SK-N-SH (cell line): Measurements from ENCODE around the gene CCDC87. TPM values are rescaled to one million over a fixed set of nuclear protein-coding genes. Genes with fewer than 3 reads are reported as not detected.
A peak's percentile ranks its signal among the peaks of the same experiment; 100 is the strongest.

Source experiments
- CTCF ChIA-PET: fragments of 300-600, 350-600 bp; formaldehyde crosslinking; extraction: SDS; loops from one replicate; lab custom pipeline; 2021; lab: Yijun Ruan, JAX
- POLR2A ChIA-PET: fragments of 350-600 bp; sonication (Branson Sonifier 250); formaldehyde crosslinking; extraction: SDS; loops from one replicate; lab custom pipeline; 2020; ENCODE audit warnings: antibody characterized with exemption, inconsistent platforms; lab: Yijun Ruan, JAX
- DNase-seq: peaks from one replicate; pipeline ENCODE4 v3.0.0; 2012
- H2AFZ ChIP-seq: fragments of 200-600 bp; sonication (generic); 2 replicates; pipeline ENCODE4 v1.8.1; 2016; ENCODE audit warnings: antibody characterized with exemption, mild to moderate bottlenecking, low read depth
- H3F3A ChIP-seq: fragments of 200-600 bp; sonication (generic); replicated peaks from 2 replicates; pipeline ENCODE3; 2016; ENCODE audit warnings: antibody characterized with exemption, mild to moderate bottlenecking; ENCODE audit not compliant: insufficient read depth
- H3K27ac ChIP-seq, 2 experiments: fragments of 200-500 bp in 1 of 2; fragments of 200-600 bp in 1 of 2; sonication (Bioruptor generic) in 1 of 2; sonication (generic), shearing (Covaris generic) in 1 of 2; 2 replicates each; pipeline versions ENCODE4 v1.5.1 to v1.6.1; 2014 to 2016; ENCODE audit warnings: low read depth in 2 of 2, inconsistent platforms in 1 of 2, low read length in 1 of 2, mild to moderate bottlenecking in 1 of 2, mixed read lengths in 1 of 2
- H3K27me3 ChIP-seq: fragments of 200-600 bp; sonication (generic), shearing (Covaris generic); 2 replicates; pipeline ENCODE4 v1.6.1; 2016; ENCODE audit warnings: mixed run types; ENCODE audit not compliant: insufficient read depth
- H3K36me3 ChIP-seq, 2 experiments: fragments of 200-500 bp in 1 of 2; fragments of 200-600 bp in 1 of 2; sonication (Bioruptor generic) in 1 of 2; sonication (generic) in 1 of 2; replicated peaks in 1 of 2; 2 replicates each; pipeline versions ENCODE3 to v1.5.1; 2014 to 2016; ENCODE audit warnings: low read length in 1 of 2, mild to moderate bottlenecking in 1 of 2; ENCODE audit not compliant: insufficient read depth in 2 of 2, control insufficient read depth in 1 of 2
- H3K4me1 ChIP-seq, 2 experiments: fragments of 200-500 bp in 1 of 2; fragments of 200-600 bp in 1 of 2; sonication (Bioruptor generic) in 1 of 2; sonication (generic), shearing (Covaris generic) in 1 of 2; 2 replicates each; pipeline versions ENCODE4 v1.5.1 to v1.6.1; 2014 to 2016; ENCODE audit warnings: low read depth in 1 of 2, low read length in 1 of 2, mixed run types in 1 of 2; ENCODE audit not compliant: insufficient read depth in 2 of 2, control insufficient read depth in 1 of 2
- H3K4me2 ChIP-seq: fragments of 200-600 bp; sonication (generic), shearing (Covaris generic); 2 replicates; pipeline ENCODE4 v1.6.1; 2017; ENCODE audit warnings: mixed run types
- H3K4me3 ChIP-seq, 2 experiments: fragments of 200-500 bp in 1 of 2; fragments of 200-600 bp in 1 of 2; sonication (Bioruptor generic) in 1 of 2; sonication (generic), shearing (Covaris generic) in 1 of 2; 2 replicates each; pipeline versions ENCODE4 v1.5.1 to v1.8.1; 2014 to 2016; ENCODE audit warnings: low read depth in 2 of 2, inconsistent platforms in 1 of 2, low read length in 1 of 2, mild to moderate bottlenecking in 1 of 2, mixed read lengths in 1 of 2, moderate library complexity in 1 of 2
- H3K79me2 ChIP-seq: fragments of 200-600 bp; sonication (generic); 2 replicates; pipeline ENCODE4 v1.8.1; 2017; ENCODE audit warnings: mild to moderate bottlenecking; ENCODE audit not compliant: insufficient read depth
- H3K9ac ChIP-seq: fragments of 200-600 bp; sonication (generic); 2 replicates; pipeline ENCODE4 v1.6.1; 2017; ENCODE audit warnings: mixed run types
- H3K9me2 ChIP-seq: fragments of 200-600 bp; sonication (generic); 2 replicates; pipeline ENCODE4 v1.6.1; 2017; ENCODE audit warnings: mixed run types
- H3K9me3 ChIP-seq: fragments of 200-600 bp; sonication (generic); 2 replicates; pipeline ENCODE4 v1.6.1; 2017; ENCODE audit warnings: mixed run types, mild to moderate bottlenecking, moderate library complexity
- H4K20me1 ChIP-seq: fragments of 200-600 bp; sonication (generic); 2 replicates; pipeline ENCODE4 v1.6.1; 2017; ENCODE audit warnings: mild to moderate bottlenecking, mixed run types; ENCODE audit not compliant: insufficient read depth
- CHD2 ChIP-seq: fragments of 150-350 bp; IDR thresholded peaks from 2 replicates; pipeline ENCODE4 v1.6.1; 2018; ENCODE audit warnings: low read length; ENCODE audit not compliant: partially characterized antibody
- EZH2phosphoT487 ChIP-seq: fragments of 200-600 bp; sonication (generic); IDR thresholded peaks from 2 replicates; pipeline ENCODE4 v1.6.1; 2017; ENCODE audit warnings: low read depth, mixed run types, mild to moderate bottlenecking, antibody characterized with exemption, moderate library complexity, borderline replicate concordance
- FOXM1 ChIP-seq: IDR thresholded peaks from 2 replicates; pipeline ENCODE4 v1.4.0; 2012; ENCODE audit warnings: low read depth, mild to moderate bottlenecking
- GABPA ChIP-seq: IDR thresholded peaks from 2 replicates; pipeline ENCODE4 v1.4.0; 2012; ENCODE audit warnings: low read depth, mild to moderate bottlenecking
- IRF3 ChIP-seq: fragments of 150-350 bp; IDR thresholded peaks from 2 replicates; pipeline ENCODE4 v1.6.1; 2016; ENCODE audit warnings: mild to moderate bottlenecking, low read depth, low read length
- JUND ChIP-seq: IDR thresholded peaks from 2 replicates; pipeline ENCODE4 v1.4.0; 2012
- NRF1 ChIP-seq: IDR thresholded peaks from 2 replicates; pipeline ENCODE4 v1.6.1; 2012; ENCODE audit warnings: low read depth, mild to moderate bottlenecking, low read length
- PBX3 ChIP-seq: IDR thresholded peaks from 2 replicates; pipeline ENCODE4; 2012
- RAD21 ChIP-seq: IDR thresholded peaks from 2 replicates; pipeline ENCODE4 v1.6.1; 2012; ENCODE audit warnings: mild to moderate bottlenecking, low read length
- RCOR1 ChIP-seq: fragments of 150-350 bp; IDR thresholded peaks from 2 replicates; pipeline ENCODE4 v1.6.1; 2017; ENCODE audit warnings: antibody characterized with exemption, low read length
- RXRA ChIP-seq: IDR thresholded peaks from 2 replicates; pipeline ENCODE4 v1.4.0; 2012; ENCODE audit warnings: low read depth, mild to moderate bottlenecking, borderline replicate concordance
- TAF1 ChIP-seq: IDR thresholded peaks from 2 replicates; pipeline ENCODE4 v1.6.1; 2012; ENCODE audit warnings: low read depth, mild to moderate bottlenecking, low read length, moderate library complexity, borderline replicate concordance
- USF1 ChIP-seq: IDR thresholded peaks from 2 replicates; pipeline ENCODE4 v1.4.0; 2012; ENCODE audit warnings: low read depth, borderline replicate concordance
- ZBTB33 ChIP-seq: IDR thresholded peaks from 2 replicates; pipeline ENCODE4 v1.4.0; 2012; ENCODE audit warnings: low read depth, borderline replicate concordance
- WGBS: methylation state at CpG from one replicate; pipeline ENCODE4 v1.1.6; 2017; ENCODE audit warnings: low lambda C conversion rate; 5-methylcytosine and 5-hydroxymethylcytosine counted together
- polyA plus RNA-seq, 3 experiments: library from polyadenylated mRNA; depleted of rRNA; stranded (reverse); fragments of >200 nt; gene quantifications; 2 replicates each; pipeline ENCODE4 v1.2.3, GENCODE V29; 2012

CCDC87 gene
- polyA plus RNA-seq, 1 of the 3 experiments (the other 2 are of a cell fraction) = 0.21 TPM

GRCh38 chr11:66559866-66560676 lies 32.8 kb downstream of the CCDC87 start:
- Histone ChIP-seq H3K4me3 (no peak overlapping the region), H3K79me2 (no peaks in the 10 kb centered on the region), H3K36me3 (no peaks in the 10 kb centered on the region), H3K27ac (no peak overlapping the region), H3K4me1 (no peaks in the 10 kb centered on the region; a peak in 1 of 4 replicates), H3K9ac (no peak overlapping the region), H3F3A (no peaks in the 10 kb centered on the region), H3K9me2 (no peaks in the 10 kb centered on the region), H4K20me1 (no peaks in the 10 kb centered on the region), H3K27me3 (no peaks in the 10 kb centered on the region), H3K9me3 (no peaks in the 10 kb centered on the region), H2AFZ (no peak overlapping the region), H3K4me2 (no peak overlapping the region)
- no peak for DNase-seq
- TF ChIP-seq IRF3 (no peak), FOXM1 (no peak), TAF1 (no peak), CHD2 (no peak)
- 83% methylated on average over 7 of the region's 27 CpGs for WGBS
- ChIA-PET CTCF (interaction anchor here (1.0 kb wide), 1 partner anchor 118 kb away, joined by 3 read pairs; the partner anchor contains the start of gene RBM4B), POLR2A (interaction anchor here (0.6 to 1.4 kb wide), 2 partner anchors 14 to 20 kb away, joined by 3 to 4 read pairs; partner anchors contain the start of gene ZDHHC24)

- POLR2A ChIA-PET = interaction anchor here (0.6 to 1.4 kb wide), 2 partner anchors 14 to 19 kb away, joined by 3 to 4 read pairs; partner anchors contain the start of gene ZDHHC24
Observed at GRCh38 chr11:66559142-66559865, 33.6 kb downstream of the CCDC87 start.

More at GRCh38 chr11:66559142-66559865, 33.6 kb downstream of the CCDC87 start:
- H3K27me3 ChIP-seq = no peaks in the 10 kb centered on the region
- DNase-seq = peak; percentile 65
- H4K20me1 ChIP-seq = no peaks in the 10 kb centered on the region
- no peaks in the 10 kb centered on the region for H3F3A ChIP-seq
- WGBS = 70% methylated on average over 48 of the region's 50 CpGs
- H3K9ac ChIP-seq = no peak overlapping the region
- no peaks in the 10 kb centered on the region for H3K36me3 ChIP-seq
- no peaks in the 10 kb centered on the region for H3K9me3 ChIP-seq
- no peak overlapping the region for H2AFZ ChIP-seq
- H3K4me1 ChIP-seq = no peaks in the 10 kb centered on the region; a peak in 1 of 4 replicates
- TF ChIP-seq JUND (no peak), ZBTB33 (no peak), RAD21 (no peak), TAF1 (no peak), EZH2phosphoT487 (no peak), NRF1 (no peak), RXRA (no peak), USF1 (no peak), IRF3 (no peak), RCOR1 (no peak), PBX3 (no peak), GABPA (no peak)
- H3K4me3 ChIP-seq = no peak overlapping the region
- no peak overlapping the region for H3K27ac ChIP-seq
- H3K79me2 ChIP-seq = no peaks in the 10 kb centered on the region
- H3K9me2 ChIP-seq = no peaks in the 10 kb centered on the region
- CTCF ChIA-PET = interaction anchor here (1.0 kb wide), 1 partner anchor 118 kb away, joined by 3 read pairs; the partner anchor contains the start of gene RBM4B
- H3K4me2 ChIP-seq = no peak overlapping the region
